ENCODE data around the gene SPSB2.

DNA sequence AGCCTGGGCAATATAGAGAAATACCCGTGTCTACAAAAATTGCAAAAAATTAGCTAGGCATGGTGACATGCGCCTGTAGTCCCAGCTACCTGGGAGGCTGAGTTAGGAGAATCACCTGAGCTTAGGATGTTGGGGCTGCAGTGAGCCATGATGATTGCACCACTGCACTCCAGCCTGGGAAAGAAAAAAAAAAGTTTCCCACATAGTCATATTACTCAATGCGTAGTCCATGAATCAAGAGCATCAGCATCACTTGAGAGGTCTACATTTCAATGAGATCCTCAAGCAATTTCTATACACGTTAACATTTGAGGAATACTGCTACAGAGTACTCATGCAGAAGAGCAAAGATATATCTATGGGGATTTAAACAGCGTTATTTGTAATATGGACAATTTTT is 26.3 kb upstream of the SPSB2 start:
- TF ChIP-seq EZH2 (IDR thresholded peaks at IDR 0.05; ENCODE audit: low read length, unreplicated experiment), result no peak
- TF ChIP-seq, protein P1, sequence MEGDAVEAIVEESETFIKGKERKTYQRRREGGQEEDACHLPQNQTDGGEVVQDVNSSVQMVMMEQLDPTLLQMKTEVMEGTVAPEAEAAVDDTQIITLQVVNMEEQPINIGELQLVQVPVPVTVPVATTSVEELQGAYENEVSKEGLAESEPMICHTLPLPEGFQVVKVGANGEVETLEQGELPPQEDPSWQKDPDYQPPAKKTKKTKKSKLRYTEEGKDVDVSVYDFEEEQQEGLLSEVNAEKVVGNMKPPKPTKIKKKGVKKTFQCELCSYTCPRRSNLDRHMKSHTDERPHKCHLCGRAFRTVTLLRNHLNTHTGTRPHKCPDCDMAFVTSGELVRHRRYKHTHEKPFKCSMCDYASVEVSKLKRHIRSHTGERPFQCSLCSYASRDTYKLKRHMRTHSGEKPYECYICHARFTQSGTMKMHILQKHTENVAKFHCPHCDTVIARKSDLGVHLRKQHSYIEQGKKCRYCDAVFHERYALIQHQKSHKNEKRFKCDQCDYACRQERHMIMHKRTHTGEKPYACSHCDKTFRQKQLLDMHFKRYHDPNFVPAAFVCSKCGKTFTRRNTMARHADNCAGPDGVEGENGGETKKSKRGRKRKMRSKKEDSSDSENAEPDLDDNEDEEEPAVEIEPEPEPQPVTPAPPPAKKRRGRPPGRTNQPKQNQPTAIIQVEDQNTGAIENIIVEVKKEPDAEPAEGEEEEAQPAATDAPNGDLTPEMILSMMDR (conservative IDR thresholded peaks at IDR 0.05; ENCODE audit: low read depth, low read length), result no peak

All from PC-3 (cell line).